Caki2 (cell line): ENCODE measurements around the gene OPRL1. TPM values are rescaled to one million over a fixed set of nuclear protein-coding genes. Genes with fewer than 3 reads are reported as not detected.

Experiments used
- DNase-seq: peaks from one replicate; pipeline ENCODE4 v3.0.0-alpha.2; 2015; ENCODE audit warnings: low read depth
- in situ Hi-C: cut with HindIII; loops from 2 replicates; pipeline ENCODE4 v1.10.0; 2016; ENCODE audit warnings: low sequenced_read_pairs, low pct_unique_long_range_greater_than_20kb, mixed read lengths
- total RNA-seq: library from RNA; depleted of rRNA; stranded (reverse); fragments of >200 nt; shearing (Covaris generic); gene quantifications from 2 replicates; pipeline ENCODE4 v1.2.3, GENCODE V29; 2014; ENCODE audit warnings: low replicate concordance

OPRL1 gene
- total RNA-seq, 1 experiment from 2014 or later, result 0.84 TPM

- DNase-seq, result no peak
- in situ Hi-C loops, result no loop called here
Measured at GRCh38 chr20:64092258-64093012, 12.6 kb downstream of the OPRL1 start.

- DNase-seq, result no peak
- in situ Hi-C loops, result no loop called here
Measured at GRCh38 chr20:64093013-64093503, 13.2 kb downstream of the OPRL1 start.

- DNase-seq, result no peak
- in situ Hi-C loops, result no loop called here
Measured at GRCh38 chr20:64095455-64095854, 15.6 kb downstream of the OPRL1 start.

GRCh38 chr20:64095927-64096326, 16.0 kb downstream of the OPRL1 start:
- in situ Hi-C loops, result no loop called here
- DNase-seq, result no peak

GRCh38 chr20:64096535-64096934, 16.7 kb downstream of the OPRL1 start:
- DNase-seq, result no peak
- in situ Hi-C loops, result no loop called here

GRCh38 chr20:64098471-64099013, 18.7 kb downstream of the OPRL1 start:
- in situ Hi-C loops, result no loop called here
- no peak for DNase-seq

GRCh38 chr20:64099086-64099786, 19.4 kb downstream of the OPRL1 start:
- in situ Hi-C loops, result no loop called here
- DNase-seq, result no peak

GRCh38 chr20:64099880-64100565, 20.1 kb downstream of the OPRL1 start:
- no peak for DNase-seq
- in situ Hi-C loops, result no loop called here

GRCh38 chr20:64100566-64100888, 20.6 kb downstream of the OPRL1 start:
- DNase-seq, result no peak
- in situ Hi-C loops, result no loop called here

GRCh38 chr20:64100946-64101688, 21.2 kb downstream of the OPRL1 start:
- DNase-seq, result no peak
- in situ Hi-C loops, result no loop called here

GRCh38 chr20:64101731-64102621, 22.1 kb downstream of the OPRL1 start:
- in situ Hi-C loops, result no loop called here
- no peak for DNase-seq

GRCh38 chr20:64102647-64103354, 22.9 kb downstream of the OPRL1 start:
- in situ Hi-C loops, result no loop called here
- DNase-seq, result no peak

- no peak for DNase-seq
Measured at GRCh38 chr20:64103871-64104666, 24.2 kb downstream of the OPRL1 start.

GRCh38 chr20:64104667-64105451, 25.0 kb downstream of the OPRL1 start:
- DNase-seq, result no peak
- in situ Hi-C loops, result no loop called here

More at GRCh38 chr20:64103871-64104666, 24.2 kb downstream of the OPRL1 start:
- in situ Hi-C loops, result no loop called here

GRCh38 chr20:64105846-64106434, 26.1 kb downstream of the OPRL1 start:
- no peak for DNase-seq
- in situ Hi-C loops, result no loop called here
